NCI-H1048 (cell line): ENCODE results near the gene SLC12A4.
A peak's percentile ranks its signal among the peaks of the same experiment; 100 is the strongest.
"Not testable (repeated sequence)": the region's sequence is repeated elsewhere in the genome, so short reads cannot be mapped to it uniquely, and the experiment has no call there.

Experiments used
- DNase-seq: peaks from one replicate; lab custom pipeline; 2025; lab: John Stamatoyannopoulos, UW

SLC12A4 gene

DNA sequence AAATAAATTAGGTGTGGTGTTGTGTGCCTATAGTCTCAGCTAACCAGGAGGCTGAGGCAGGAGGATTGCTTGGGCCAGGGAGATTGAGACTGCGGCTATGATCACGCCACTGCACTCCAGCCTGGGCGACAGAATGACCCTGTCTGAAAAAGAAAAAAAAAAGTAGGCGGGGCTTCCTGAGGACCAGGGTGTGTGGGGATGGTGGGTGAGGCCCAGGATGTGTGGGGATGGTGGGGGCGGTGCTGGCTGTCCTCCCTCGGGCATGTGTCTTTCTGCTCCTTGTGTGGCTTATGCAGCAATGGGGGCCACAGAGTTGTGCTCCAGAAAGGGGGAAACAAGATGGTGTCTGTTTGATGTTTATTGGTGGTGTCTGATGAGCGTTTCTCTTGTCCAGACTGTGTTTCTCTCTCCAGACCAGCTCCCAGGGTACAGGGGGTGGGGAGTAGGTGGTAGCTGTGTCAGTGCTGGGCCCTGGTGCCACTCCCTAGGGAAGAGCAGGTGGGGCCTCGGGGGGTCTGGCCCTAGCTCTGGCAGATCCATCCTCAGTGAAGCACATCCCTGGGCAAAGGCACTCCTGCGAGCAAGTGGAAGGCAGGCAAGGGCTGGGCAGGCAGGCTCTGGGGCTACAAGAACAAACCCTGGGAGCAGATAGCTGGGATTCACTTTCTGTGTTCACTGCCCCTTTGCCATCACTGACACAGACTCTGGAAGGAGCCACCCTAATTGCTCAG, 26.8 kb downstream of the SLC12A4 start:
- DNase-seq: no peak

DNA sequence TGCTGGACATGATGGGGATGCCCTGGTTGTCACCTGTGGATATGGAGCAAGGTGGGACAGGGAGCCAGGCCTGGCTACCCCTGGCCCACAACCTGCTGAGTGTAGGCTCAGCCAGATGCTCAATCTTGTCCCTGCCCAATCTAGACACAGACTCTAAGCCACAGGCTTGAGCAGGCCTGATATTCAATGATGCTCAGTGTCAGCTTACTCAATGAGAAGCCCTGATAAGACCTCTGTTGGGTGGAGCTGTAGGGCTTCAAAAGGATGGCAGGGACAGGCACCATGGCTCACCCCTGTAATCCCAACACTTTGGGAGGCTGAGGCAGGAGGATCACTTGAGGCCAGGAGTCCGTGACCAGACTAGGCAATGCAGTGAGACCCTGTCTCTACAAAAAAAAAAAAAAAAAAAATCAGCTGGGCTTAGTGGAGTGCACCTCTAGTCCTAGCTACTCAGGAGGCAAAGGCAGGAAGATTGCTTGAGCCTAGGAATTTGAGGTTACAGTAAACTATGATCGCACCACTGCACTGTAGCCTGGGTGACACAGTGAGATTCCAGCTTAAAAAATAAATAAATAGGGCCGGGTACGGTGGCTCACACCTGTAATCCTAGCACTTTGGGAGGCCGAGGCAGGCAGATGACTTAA, 27.9 kb downstream of the SLC12A4 start:
- no peak for DNase-seq

DNA sequence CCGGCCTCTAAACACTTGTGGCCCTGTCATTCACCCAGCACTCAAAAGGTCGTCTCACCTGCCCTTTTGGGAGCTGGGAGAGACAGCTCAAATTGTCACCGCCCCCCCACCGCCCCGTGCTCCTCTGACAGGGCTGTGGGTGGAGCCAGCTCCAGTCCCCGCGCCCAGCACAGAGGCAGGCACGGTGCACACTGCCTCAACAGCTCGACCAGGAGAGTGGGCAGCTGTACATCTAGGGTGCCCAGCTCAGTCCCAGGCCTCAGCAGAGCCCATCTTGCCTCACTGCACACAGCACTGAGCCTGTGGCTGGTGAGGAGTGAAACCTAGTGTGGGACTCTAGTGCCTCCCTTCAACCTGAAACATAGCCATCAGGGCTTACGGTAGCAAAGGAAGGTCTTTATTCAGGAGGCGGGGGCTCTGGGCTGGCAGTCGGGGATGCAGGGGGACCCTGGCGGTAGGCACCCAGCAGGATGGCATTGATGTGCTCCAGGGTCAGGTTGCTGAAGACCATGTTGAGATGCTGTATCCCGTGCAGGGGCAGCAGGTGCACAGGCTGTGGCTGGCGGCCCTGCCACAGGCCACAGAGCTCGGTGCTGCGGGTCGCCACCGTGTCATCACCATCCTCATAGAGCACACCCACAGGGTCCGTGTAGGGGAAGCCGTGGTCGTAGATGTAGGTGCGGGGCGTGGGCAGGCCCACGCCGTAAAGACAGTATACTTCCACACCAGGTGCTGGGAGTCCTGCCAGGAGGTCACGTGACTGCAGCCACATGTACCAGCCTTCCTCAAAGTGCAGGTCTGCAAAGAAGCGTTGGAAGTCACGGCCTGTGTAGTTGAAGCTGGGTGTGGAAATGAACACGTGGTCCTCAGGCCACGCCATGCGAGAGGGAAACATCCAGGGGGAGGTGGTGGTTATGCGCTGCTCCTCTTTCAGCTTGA, 28.7 kb downstream of the SLC12A4 start:
- no peak for DNase-seq

DNA sequence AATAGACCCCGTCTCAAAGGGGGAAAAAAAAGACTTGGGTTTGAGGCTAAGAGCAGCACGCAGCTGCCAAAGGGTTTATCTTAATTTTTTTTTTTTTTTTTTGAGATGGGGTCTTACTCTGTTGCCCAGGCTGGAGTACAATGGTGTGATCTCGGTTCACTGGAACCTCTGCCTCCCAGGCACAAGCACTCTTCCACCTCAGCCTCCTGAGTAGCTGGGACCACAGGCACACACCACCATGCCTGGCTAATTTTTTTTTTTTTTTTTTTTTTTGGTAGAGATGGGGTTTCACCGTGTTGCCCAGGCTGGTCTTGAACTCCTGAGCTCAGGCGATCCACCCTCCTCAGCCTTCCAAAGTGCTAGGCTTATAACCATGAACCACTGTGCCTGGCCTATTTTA, 30.7 kb downstream of the SLC12A4 start:
- not testable (repeated sequence) for DNase-seq

DNA sequence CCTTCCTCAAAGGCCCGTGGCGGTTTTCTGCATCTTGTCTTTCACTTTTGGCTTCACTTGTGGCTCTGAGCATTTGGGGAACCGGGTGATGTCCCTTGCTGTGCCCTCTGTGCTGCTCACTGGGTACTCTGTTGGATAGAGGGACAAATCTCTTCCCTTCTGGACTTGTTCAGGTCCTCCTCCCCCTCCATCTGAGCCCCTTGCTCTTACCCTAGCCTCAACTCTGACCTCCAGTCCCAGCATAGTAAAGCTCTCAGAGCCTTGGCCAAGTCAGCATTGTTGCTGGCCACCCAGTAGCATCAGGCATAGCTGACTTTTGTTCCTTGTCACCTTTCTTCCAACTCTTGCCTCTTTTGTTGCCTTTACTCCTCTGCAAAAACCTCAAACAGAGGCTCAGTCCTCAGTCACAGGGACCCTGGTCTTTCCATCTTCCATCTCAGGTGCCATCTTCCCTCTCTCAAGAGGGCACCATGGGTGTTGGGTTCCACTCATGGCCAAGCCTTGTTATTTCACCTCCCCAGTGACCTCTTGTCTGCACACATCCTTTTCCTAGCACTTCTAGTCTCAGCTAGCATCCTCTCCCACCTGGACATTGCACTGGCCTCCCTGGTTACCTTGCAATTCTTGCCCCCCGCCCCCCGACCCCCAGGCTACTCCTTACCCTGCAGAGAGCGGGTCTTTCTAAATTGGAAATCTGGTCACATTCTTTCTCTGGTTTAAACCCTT, 31.4 kb downstream of the SLC12A4 start:
- DNase-seq: no peak

DNA sequence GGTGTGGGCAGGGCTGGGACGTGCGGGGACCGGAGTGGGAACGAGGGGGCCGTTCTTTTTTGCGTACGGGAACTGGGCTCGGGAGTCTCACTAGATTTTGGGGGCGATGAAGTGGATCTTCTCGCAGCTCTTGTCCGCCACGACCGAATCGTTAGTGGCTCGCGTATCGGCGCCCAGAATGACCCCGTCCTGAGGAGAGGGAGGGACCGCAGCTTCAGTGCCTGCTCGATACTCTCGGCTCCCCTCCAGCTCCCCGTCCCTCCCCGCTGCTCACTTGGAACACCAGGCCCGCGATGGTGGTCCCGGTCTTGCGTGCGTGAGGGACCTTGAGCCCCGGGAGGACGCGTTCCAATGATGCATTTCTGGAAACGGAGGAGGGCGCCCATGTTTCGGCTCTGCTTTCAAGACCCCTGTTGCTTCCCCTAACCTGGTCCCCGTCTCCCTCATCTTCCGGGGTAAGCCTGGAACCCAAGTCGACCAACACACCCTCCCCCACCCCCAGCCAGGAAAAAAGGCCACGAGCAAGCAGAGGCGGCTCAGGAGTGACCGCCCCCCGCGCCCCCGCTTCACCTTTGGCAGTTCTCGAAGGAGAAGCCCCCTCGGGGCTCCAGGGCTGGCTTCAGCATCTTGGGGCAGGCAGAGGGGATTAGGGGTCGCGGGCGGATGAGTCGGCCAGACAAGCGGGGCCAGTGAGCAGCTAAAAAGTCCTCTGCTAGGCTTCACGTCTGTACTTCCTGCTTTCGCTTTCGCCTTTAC, 32.1 kb downstream of the SLC12A4 start, which contains the start of gene PSMB10:
Gene PSMB10, minus strand, starts transcription at position 727 of the 756 bp plus-strand sequence. Its CDS starts 101 bp downstream, at position 626.
- DNase-seq: no peak

DNA sequence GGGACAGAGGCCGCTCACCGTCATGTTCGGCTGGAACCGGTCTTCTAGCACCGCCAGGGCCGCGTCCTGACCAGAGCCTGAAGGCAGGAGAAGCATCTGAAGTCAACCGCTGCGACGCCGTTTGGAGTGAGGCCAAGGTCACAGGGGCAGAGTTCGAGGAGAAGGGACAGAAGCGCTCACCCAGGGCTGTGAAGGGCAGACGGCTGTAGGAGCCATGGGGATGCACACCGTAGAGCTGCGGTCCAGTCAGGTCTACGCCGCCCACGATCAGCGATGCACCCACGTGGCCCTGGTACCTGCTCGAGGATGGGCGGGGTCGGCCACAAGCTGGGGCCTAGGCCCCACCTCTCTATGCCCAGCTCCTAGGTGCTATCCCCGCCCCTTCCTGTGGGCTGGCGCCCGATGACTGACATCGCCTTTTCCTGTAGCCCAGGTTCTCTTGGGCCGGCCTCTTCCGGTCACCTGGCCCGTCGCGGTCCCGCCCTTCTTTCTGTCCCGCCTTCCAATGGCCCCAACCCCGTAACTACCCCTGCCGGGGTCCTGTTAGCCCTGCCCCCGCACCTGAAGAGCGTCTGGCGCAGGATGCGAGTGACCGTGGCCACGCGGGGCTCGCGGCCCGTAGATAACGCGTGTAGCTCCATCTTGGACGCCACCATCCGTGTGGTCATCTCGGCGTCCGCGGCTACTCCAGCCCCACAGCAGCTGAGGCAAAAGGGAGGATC, 32.9 kb downstream of the SLC12A4 start:
- peak; percentile 56 for DNase-seq

DNA sequence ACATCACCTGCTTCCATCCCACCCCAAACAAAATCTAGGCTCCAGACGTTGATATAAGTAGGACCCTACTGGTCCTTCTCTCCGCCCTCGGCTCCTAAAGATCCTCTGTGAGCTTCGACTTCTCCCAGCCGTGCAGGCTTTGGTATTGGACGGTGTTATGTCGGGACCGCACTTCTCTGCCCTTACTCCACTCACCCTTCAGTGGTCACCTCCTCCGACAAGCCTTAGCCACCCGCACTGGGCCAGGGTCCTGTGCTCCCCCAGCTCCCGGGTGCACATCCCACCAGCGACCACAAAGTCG, 33.4 kb downstream of the SLC12A4 start:
- no peak for DNase-seq

DNA sequence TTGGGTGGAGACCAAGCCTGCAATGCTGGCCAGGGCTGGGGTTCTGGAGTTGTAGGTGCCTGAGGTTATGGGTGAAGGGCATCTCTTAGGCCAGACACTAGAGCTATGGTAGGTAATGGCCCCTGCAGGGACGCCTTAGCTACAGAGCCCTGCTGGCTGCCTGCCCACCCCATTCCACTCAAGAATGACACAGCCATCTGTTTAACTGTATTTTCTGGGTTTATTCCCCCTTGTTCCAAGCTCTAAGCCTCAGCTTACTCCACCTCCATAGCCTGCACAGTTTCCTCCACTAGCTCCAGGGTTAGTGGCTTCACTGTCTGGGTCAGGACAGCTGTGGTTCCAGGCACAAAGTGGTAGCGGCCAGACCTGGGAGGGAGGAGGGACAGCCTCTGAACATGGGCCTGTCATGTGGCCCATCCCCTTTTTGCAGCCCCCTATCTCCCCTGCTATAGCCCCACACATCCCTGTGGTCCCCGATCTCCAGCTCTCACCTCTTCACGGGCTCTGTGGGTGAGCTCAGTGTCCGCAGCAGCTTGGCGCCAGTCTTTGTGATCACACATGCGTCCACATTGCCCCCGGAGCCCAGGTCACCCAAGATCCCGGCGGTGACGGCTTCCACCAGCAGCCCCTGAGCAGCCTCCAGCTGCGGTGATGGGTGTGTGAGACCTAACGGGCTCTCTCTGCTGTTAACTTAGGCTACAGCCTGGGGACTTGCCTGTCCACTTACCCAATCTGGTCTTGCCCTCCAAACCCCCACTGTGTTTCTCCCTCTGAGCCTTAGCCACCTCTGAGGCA, 33.9 kb downstream of the SLC12A4 start:
- no peak for DNase-seq

DNA sequence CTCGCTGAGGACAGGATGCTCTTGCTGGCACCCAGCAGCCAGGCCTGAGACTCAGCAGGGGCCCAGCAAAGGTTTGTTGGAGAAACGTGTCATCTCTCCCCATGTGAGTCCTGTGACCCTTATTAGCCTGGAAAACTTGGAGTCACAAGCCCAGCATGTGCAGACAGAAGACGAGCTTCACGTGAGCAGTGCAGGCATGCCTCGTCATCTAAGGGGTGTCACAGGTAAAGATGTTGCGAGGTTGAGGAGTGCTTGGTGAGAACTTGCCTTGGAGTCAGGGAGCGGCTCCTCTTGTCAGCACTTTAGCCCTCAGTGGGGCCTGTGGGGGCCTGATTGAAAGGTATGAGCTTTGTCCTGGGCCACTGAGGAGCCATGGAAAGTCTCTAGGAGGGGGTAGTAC, 34.6 kb downstream of the SLC12A4 start:
- no peak for DNase-seq

DNA sequence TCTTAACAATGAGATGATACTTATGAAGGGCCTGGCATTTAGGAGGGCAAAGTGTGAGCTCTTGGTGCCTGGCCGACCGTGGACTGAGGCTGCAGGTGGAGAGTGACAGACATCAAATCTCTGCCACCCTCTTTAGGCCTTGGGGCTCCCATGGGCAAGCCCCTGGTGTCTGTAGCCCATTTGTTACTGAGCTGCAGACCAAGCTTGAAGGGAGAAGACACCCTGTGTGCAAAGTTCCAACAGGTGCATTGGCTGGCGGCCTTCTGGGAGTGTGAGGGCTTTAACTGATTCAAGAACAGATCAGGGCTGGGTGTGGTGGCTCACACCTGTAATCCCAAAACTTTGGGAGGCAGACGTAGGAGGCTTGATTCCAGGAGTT, 36.0 kb downstream of the SLC12A4 start:
- no peak for DNase-seq

DNA sequence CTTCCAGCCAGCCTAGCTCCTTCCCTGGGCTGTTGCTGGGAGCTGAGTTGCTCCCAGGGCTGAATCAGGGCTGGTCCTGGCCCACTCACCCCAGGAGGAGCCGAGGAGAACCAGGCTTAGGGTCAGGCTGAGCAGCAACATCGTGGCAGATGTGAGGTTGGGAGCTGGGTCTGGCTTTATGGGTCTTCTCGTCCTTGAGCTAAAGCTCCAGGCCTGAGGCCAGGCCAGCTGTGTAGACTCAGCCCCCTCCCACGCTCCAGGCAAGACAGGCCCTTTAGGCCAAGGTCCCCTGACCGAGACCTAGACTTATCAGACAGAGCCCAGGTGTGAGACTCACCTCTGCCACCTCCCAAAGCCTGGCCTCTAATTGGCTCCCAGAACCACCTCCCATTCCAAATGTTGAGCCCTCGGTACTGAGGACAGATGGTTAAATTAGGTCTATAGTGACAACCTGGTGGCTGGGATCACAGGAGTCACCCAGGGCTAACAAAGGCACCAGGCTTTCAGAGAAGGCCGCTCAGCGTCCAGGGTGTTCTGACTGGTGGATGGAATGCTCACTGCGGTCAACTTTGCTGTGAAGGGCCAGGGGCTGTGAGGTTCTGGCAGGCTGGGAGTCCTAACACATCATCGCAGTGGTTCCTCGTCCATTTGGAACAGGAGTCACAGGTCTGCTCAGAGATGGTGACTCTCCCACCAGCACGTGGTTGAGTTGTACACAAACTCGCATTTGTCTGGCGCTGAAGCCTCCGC, 36.5 kb downstream of the SLC12A4 start, which contains the start of gene CTRL:
Gene CTRL, minus strand, starts transcription at position 151 of the 750 bp plus-strand sequence. Its CDS starts 10 bp downstream, at position 141.
- no peak for DNase-seq

DNA sequence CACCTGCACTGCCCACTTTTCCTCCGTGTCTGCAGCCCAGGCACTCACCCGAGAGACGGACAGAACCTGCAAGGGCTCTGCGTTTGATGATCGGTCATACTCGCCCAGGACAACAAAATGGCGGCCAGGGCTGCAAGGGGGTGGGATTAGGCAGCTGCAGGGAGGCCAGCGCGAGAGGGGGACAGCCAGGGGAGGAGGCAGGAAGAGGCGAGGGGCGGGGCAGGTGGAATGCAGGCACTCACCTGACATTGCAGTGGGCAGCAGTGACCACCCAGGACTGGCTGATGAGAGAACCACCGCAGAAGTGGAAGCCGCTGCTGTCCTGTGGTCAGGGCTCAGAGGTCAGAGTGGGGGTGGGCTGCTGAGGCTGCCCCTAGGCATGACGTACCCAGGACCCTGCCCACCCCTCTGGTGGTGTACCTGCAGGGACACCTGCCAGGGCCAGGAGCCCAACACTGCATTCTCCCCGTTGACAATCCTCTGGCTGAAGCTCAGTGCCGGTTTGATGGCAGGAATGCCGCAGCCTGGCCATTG, 37.7 kb downstream of the SLC12A4 start:
- DNase-seq: no peak

DNA sequence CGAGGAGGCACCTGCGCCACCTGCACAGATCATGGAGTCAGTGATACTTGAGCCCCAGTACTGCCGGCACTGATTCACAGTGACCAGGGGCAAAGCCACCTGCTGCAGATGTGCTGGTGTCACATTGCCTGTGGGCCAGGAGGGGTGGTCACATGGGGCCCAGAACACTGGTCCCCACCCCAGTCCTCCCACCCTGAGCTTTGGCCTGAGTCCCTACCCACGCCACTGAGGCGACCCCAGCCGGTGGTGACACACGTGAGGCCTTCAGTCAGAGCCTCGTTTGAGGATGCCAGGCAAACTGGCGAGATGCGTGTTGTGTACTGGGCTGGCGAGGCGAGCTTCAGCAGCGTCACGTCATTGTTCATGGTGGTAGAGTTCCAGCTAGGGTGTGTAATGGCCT, 38.2 kb downstream of the SLC12A4 start:
- no peak for DNase-seq

DNA sequence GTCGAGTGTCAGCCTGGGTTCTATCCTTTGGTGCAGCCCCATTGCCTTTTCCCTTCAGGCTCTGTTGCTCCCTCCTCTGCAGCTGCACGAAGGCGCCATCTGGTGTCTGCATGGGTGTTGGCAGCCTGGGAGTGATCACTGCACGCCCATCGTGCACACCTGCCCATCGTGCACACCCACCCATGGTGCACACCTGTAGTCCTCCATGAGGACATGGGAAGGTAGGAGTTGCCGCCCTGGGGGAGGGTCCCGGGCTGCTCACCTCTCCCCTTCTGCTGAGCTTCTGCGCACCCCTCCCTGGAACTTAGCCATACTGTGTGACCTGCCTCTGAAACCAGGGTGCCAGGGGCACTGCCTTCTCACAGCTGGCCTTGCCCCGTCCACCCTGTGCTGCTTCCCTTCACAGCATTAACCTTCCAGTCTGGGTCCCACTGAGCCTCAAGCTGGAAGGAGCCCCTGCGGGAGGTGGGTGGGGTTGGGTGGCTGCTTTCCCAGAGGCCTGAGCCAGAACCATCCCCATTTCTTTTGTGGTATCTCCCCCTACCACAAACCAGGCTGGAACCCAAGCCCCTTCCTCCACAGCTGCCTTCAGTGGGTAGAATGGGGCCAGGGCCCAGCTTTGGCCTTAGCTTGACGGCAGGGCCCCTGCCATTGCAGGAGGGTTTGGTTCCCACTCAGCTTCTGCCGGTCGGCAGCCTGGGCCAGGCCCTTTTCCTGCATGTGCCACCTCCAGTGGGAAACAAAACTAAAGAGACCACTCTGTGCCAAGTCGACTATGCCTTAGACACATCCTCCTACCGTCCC, 39.7 kb downstream of the SLC12A4 start:
- no peak for DNase-seq

DNA sequence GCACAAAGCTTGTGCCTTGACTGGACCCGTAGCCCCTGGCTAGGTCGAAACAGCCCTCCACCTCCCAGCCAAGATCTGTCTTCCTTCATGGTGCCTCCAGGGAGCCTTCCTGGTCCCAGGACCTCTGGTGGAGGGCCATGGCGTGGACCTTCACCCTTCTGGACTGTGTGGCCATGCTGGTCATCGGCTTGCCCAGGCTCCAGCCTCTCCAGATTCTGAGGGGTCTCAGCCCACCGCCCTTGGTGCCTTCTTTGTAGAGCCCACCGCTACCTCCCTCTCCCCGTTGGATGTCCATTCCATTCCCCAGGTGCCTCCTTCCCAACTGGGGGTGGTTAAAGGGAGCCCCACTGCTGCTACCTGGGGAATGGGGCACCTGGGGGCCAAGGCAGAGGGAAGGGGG, 40.3 kb downstream of the SLC12A4 start:
- no peak for DNase-seq

DNA sequence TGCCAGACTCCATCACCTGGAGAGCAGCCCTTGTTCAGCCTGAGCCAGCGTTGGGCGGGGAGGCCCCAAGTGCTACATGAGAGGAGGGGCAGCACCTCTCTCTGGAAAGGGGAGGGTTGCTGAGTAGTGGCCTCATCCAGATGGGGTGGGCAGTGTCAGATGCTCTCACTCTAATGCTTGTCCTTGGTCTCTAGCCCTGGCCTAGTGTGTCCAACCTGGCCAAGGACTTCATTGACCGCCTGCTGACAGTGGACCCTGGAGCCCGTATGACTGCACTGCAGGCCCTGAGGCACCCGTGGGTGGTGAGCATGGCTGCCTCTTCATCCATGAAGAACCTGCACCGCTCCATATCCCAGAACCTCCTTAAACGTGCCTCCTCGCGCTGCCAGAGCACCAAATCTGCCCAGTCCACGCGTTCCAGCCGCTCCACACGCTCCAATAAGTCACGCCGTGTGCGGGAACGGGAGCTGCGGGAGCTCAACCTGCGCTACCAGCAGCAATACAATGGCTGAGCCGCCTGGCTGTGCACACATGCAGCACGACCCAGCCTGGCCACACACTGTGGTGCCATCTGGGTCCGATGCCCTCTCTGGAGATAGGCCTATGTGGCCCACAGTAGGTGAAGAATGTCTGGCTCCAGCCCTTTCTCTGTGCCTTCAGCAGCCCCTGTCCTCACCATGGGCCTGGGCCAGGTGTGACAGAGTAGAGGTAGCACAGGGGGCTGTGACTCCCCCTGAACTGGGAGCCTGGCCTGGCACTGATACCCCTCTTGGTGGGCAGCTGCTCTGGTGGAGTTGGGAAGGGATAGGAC, 41.1 kb downstream of the SLC12A4 start:
- no peak for DNase-seq
